Measurements from ENCODE around the gene TRAK1. TPM values are rescaled to one million over a fixed set of nuclear protein-coding genes. Genes with fewer than 3 reads are reported as not detected.

The TRAK1 gene
- total and polyA plus RNA-seq, 10 of the 15 experiments (the other 5 are each of a cell fraction or from before 2014, with no cell fraction given), result 6.6 to 46.2 (median 23.7) TPM

- ATAC-seq (no peak), DNase-seq (ENCODE audit: low read depth, low spot score) (no peak), FAIRE-seq (no peak)
- TF ChIP-seq BHLHE40 (IDR thresholded peaks at IDR 0.05; ENCODE audit: borderline replicate concordance in 1 of 2, low read depth in 2 of 2, low read length in 1 of 2) (no peak), ELK1 (IDR thresholded peaks at IDR 0.05; ENCODE audit: low read depth, low read length) (no peak), RAD51 (IDR thresholded peaks at IDR 0.05) (no peak), MLLT1 (IDR thresholded peaks at IDR 0.05) (no peak), IKZF1 (conservative IDR thresholded peaks at IDR 0.05) (no peak), MYC (IDR thresholded peaks at IDR 0.05; ENCODE audit: insufficient read depth, insufficient read length, insufficient replicate concordance, low read length, severe bottlenecking) (no peak), CHD4 (IDR thresholded peaks at IDR 0.05) (no peak), NFYB (IDR thresholded peaks at IDR 0.05; ENCODE audit: insufficient read depth, low read depth, low read length) (no peak), SRF (IDR thresholded peaks at IDR 0.05; ENCODE audit: low read depth in 2 of 2, low read length in 2 of 2) (no peak), FOXM1 (IDR thresholded peaks at IDR 0.05; ENCODE audit: low read depth, low read length) (no peak), MXI1 (IDR thresholded peaks at IDR 0.05; ENCODE audit: low read depth, low read length) (no peak)
- TF ChIP-seq, protein P1, sequence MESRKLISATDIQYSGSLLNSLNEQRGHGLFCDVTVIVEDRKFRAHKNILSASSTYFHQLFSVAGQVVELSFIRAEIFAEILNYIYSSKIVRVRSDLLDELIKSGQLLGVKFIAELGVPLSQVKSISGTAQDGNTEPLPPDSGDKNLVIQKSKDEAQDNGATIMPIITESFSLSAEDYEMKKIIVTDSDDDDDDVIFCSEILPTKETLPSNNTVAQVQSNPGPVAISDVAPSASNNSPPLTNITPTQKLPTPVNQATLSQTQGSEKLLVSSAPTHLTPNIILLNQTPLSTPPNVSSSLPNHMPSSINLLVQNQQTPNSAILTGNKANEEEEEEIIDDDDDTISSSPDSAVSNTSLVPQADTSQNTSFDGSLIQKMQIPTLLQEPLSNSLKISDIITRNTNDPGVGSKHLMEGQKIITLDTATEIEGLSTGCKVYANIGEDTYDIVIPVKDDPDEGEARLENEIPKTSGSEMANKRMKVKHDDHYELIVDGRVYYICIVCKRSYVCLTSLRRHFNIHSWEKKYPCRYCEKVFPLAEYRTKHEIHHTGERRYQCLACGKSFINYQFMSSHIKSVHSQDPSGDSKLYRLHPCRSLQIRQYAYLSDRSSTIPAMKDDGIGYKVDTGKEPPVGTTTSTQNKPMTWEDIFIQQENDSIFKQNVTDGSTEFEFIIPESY (IDR thresholded peaks at IDR 0.05), result no peak
- TF ChIP-seq, protein P2, sequence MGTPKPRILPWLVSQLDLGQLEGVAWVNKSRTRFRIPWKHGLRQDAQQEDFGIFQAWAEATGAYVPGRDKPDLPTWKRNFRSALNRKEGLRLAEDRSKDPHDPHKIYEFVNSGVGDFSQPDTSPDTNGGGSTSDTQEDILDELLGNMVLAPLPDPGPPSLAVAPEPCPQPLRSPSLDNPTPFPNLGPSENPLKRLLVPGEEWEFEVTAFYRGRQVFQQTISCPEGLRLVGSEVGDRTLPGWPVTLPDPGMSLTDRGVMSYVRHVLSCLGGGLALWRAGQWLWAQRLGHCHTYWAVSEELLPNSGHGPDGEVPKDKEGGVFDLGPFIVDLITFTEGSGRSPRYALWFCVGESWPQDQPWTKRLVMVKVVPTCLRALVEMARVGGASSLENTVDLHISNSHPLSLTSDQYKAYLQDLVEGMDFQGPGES (IDR thresholded peaks at IDR 0.05), result no peak
- TF ChIP-seq, protein P3, sequence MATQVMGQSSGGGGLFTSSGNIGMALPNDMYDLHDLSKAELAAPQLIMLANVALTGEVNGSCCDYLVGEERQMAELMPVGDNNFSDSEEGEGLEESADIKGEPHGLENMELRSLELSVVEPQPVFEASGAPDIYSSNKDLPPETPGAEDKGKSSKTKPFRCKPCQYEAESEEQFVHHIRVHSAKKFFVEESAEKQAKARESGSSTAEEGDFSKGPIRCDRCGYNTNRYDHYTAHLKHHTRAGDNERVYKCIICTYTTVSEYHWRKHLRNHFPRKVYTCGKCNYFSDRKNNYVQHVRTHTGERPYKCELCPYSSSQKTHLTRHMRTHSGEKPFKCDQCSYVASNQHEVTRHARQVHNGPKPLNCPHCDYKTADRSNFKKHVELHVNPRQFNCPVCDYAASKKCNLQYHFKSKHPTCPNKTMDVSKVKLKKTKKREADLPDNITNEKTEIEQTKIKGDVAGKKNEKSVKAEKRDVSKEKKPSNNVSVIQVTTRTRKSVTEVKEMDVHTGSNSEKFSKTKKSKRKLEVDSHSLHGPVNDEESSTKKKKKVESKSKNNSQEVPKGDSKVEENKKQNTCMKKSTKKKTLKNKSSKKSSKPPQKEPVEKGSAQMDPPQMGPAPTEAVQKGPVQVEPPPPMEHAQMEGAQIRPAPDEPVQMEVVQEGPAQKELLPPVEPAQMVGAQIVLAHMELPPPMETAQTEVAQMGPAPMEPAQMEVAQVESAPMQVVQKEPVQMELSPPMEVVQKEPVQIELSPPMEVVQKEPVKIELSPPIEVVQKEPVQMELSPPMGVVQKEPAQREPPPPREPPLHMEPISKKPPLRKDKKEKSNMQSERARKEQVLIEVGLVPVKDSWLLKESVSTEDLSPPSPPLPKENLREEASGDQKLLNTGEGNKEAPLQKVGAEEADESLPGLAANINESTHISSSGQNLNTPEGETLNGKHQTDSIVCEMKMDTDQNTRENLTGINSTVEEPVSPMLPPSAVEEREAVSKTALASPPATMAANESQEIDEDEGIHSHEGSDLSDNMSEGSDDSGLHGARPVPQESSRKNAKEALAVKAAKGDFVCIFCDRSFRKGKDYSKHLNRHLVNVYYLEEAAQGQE (IDR thresholded peaks at IDR 0.05; ENCODE audit: low read depth, low read length), result no peak
- RAD21 ChIA-PET (ENCODE audit: unreplicated experiment), result no interaction called here
- POLR2A ChIA-PET, result no interaction called here
- in situ Hi-C loops (cut with MboI) (no loop called here), intact Hi-C loops (cut with micrococcal nuclease; ENCODE audit: unreplicated experiment) (no loop called here)
- no peak overlapping the region for H3K27ac ChIP-seq (ENCODE audit: control insufficient read depth, insufficient read depth)
- 75% methylated on average over 7 of the region's 7 CpGs for WGBS (ENCODE audit: insufficient coverage, insufficient replicate concordance, low lambda C conversion rate, missing lambda C conversion rate)
- SMC1A ChIA-PET (ENCODE audit: uncharacterized antibody, unreplicated experiment), result interaction anchor here (1.3 kb wide), 1 partner anchor 12 kb away, joined by 3 read pairs; no protein-coding TSS in a partner anchor
- H3K9me3 ChIP-seq (replicated peaks; ENCODE audit: control insufficient read depth, insufficient read depth, low read length), result no peaks in the 10 kb centered on the region
- H3K9ac ChIP-seq (ENCODE audit: control insufficient read depth, insufficient read depth, low read length), result no peak overlapping the region
- H2AFZ ChIP-seq (ENCODE audit: control insufficient read depth, low read depth, low read length), result no peak overlapping the region
- no peak overlapping the region for H3K4me3 ChIP-seq
- BruUV-seq (replicated peaks), result no TSS peak
- H4K20me1 ChIP-seq (ENCODE audit: control insufficient read depth, insufficient read depth), result no peaks in the 10 kb centered on the region
- H3K36me3 ChIP-seq (ENCODE audit: control insufficient read depth in 2 of 2, insufficient read depth in 2 of 2, low read length in 1 of 2), result peaks cover 5 to 9% of the 10 kb centered on the region in 2 experiments
- no peaks in the 10 kb centered on the region for H3K27me3 ChIP-seq (replicated peaks in 1 of 2; ENCODE audit: control insufficient read depth in 2 of 2, insufficient read depth in 2 of 2, low read length in 1 of 2)
- CTCF ChIA-PET, result interaction anchor here (12.4 kb wide), 1 partner anchor 14 kb away, joined by 130 read pairs; no protein-coding TSS in a partner anchor
- H3K79me2 ChIP-seq (ENCODE audit: control insufficient read depth, insufficient read depth, low read length), result peaks cover 17% of the 10 kb centered on the region
- no peak overlapping the region for H3K4me2 ChIP-seq (ENCODE audit: control insufficient read depth, insufficient read depth)
- peaks cover 21% of the 10 kb centered on the region for H3K4me1 ChIP-seq (ENCODE audit: control insufficient read depth, insufficient read depth, low read length)
Measured at GRCh38 chr3:42179110-42179725, 88.1 kb downstream of the TRAK1 start.

Data from GM12878 (cell line).